GM04504 (cell line): Measurements from ENCODE around the gene TOMM20L.

Source experiments
- DNase-seq: peaks from one replicate; pipeline ENCODE4 v3.0.0-alpha.2; 2012; ENCODE audit warnings: low read depth

Gene TOMM20L

DNA sequence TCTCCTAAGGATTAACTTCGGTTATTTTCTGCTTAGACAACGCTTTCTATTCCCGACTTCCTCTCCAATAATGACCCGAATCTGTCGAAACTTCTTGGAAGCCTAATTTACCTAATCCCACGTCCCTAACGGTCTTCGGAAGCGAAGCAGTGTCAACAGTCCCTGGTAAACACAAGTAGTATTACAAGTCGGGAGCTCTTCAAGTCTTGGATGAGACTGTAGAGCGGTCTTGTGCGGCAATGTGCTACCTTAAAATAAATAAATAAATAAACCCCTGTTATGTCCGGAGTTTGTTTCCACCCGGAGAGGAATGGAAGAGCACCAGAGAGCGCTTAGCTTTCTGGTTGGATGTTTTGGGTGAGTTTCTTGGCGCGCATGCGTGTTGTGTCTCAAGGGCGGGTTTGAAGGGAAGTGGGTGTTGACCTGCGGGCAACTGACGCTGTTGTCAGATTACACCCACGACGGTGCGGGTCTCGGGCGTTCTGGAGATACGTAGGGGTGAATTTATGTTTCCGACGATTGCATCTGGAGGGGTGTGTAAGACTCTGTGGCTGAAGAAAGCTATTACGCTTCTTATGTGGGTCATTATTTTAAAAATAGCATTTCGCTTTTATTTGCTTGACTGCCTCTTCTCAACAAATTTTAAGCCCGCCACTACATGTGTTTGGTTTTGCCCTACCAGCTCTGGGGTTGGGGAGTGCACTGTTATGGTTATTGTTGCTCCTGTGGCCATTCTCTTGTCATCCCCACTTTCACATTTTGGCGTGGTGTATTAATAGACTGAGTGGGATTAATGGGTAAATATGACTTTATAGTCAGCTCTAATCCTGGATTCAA, 31.8 kb downstream of the TOMM20L start, which contains the start of the genes KIAA0586 and TIMM9:
Gene KIAA0586 (plus strand): TSS at position 439 of the 837 bp plus-strand sequence. CDS start 546 bp downstream, outside the sequence.
Gene TIMM9 (minus strand): TSS at position 251 of the 837 bp plus-strand sequence. CDS start 15,586 bp downstream, outside the sequence.
- DNase-seq, result peak; percentile 97

DNA sequence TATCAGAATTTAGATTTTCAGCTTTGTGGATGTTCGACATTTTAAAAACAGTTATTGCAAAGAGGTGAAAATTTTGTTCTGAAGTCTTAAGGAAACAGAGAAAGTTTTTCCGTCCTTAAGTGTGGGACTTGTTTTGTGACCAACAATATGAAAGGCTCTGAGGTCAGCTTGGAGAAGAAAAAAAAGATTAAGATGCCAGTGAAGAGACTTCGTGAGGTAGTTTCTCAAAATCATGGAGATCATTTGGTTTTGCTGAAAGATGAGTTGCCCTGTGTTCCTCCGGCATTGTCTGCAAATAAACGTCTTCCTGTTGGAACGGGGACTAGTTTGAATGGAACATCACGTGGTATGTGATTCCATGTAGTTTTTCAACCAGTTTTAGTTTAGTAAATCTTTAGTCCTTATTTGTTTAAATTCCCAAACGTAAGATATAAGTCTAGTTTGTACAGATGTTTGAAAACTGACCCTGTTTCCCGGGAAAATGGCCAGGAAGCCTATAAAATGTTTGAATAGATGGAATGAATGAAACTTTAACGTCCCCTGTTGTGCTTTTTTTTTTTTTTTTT, 32.5 kb downstream of the TOMM20L start:
- no peak for DNase-seq

DNA sequence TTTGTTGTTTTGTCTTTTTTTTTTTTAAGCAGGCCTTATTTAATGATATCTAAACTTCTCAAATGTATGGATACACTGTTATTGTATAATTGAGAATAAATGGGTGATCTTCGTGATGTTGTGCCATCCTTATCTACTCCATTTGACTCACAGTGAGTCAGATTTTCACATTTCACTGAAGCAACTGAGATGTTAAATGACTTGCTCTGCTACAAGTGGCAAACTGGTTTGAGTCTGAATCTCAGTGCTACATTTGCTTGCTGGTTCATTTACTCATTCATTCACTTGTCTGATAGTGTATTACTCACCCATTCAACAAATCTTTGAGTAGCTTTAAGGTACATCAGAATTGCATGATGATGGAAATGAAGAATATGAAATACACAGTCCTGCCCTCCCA, 34.4 kb downstream of the TOMM20L start:
- no peak for DNase-seq

DNA sequence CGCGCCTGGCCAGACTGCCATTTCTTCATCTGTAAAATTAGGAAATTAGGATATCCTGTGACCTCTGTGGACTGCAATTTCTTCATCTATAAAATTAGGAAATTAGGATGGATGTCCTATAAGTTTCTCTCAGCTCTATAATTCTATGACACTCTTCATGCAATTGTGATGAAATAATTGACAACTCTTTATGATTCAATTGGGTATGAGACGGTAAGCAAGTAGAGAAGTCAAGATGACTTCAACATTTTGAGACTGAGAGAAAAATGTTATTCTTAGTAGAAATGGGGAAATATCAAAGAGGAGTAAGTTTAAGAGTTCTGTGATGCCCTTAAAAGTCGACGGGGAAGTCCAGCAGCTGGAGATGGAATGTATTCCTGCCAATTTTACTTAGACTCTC, 43.7 kb downstream of the TOMM20L start:
- DNase-seq, result no peak

DNA sequence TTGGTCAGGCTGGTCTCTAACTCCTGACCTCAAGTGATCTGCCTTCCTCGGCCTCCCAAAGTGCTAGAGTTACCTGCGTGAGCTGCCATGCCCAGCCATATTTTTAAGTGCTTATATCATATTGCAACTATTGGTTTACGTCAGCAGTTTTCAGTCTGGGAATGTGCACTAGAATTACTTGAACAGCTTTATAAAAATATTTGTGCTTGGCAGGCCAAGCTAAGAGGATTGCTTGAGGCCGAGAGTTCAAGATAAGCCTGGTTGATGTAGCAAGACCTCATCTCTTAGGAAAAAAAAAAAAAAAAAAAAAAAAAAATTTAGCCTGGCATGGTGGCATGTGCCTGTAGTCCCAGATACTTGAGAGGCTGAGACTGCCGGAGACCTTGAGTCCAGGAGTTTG, 48.9 kb downstream of the TOMM20L start:
- DNase-seq, result no peak

DNA sequence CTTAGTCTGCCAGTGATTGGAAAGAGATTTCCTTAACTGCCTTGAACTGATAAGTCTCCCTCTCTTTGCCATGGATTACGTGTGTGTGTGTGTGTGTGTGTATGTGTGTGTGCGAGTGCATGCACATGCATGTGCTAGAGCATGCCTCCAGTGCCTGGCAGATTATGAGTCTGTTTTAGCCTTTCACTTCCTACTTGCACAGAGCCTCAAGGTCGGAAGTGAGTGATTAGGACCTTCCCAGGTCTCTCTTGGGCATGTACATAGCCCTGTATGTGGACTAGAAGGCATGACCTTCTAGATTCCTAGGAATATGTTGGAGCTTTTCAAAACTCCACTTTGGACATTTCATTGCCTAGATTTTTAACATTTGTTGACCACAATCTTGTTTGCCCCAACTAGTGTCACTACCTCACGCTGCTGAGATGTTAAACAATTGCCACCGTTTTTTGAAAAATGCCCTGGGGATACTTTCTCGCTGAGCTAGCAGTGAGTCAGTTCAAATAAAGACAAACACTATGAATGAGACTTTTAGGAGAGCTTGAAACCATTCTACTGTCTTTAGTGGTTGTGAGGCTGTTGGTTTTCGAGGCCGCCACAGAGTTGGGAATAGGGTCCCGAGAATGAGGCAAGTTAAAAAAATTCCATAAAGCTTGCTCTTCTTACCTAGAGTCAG, 60.0 kb downstream of the TOMM20L start:
- DNase-seq, result no peak
